OCI-LY3 (cell line): ENCODE results near the gene TMX4.

Experiments used
- EZH2phosphoT487 ChIP-seq: fragments of 200-600 bp; shearing (Covaris generic); IDR thresholded peaks from 2 replicates; pipeline ENCODE4 v1.6.1; 2018; ENCODE audit warnings: antibody characterized with exemption, mixed run types, low read depth
- TF ChIP-seq, protein P1 (sequence below): fragments of 200-600, 300-600 bp; sonication (generic); IDR thresholded peaks from 2 replicates; pipeline ENCODE4 v1.5.1; 2014; ENCODE audit warnings: antibody characterized with exemption, low read length, low read depth

- TF ChIP-seq, protein P1, sequence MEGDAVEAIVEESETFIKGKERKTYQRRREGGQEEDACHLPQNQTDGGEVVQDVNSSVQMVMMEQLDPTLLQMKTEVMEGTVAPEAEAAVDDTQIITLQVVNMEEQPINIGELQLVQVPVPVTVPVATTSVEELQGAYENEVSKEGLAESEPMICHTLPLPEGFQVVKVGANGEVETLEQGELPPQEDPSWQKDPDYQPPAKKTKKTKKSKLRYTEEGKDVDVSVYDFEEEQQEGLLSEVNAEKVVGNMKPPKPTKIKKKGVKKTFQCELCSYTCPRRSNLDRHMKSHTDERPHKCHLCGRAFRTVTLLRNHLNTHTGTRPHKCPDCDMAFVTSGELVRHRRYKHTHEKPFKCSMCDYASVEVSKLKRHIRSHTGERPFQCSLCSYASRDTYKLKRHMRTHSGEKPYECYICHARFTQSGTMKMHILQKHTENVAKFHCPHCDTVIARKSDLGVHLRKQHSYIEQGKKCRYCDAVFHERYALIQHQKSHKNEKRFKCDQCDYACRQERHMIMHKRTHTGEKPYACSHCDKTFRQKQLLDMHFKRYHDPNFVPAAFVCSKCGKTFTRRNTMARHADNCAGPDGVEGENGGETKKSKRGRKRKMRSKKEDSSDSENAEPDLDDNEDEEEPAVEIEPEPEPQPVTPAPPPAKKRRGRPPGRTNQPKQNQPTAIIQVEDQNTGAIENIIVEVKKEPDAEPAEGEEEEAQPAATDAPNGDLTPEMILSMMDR: no peak
- no peak for TF ChIP-seq EZH2phosphoT487
Measured at GRCh38 chr20:7984192-7984591, 35.4 kb downstream of the TMX4 start.
